Left ventricle myocardium inferior (tissue), 1 donor: ENCODE results near the gene DMRTB1. TPM values are rescaled to one million over a fixed set of nuclear protein-coding genes. Genes with fewer than 3 reads are reported as not detected.

ENCODE experiments used
- DNase-seq: peaks from one replicate; pipeline ENCODE4 v3.0.0-alpha.2; 2020
- H3K27ac ChIP-seq: fragments of 200-600 bp; replicated peaks from 2 replicates; pipeline ENCODE4 v1.8.0; 2021
- H3K27me3 ChIP-seq: fragments of 200-600 bp; 2 replicates; pipeline ENCODE4 v1.8.0; 2021; ENCODE audit warnings: low read depth
- H3K36me3 ChIP-seq: fragments of 200-600 bp; 2 replicates; pipeline ENCODE4 v1.8.0; 2021
- H3K4me1 ChIP-seq: fragments of 200-600 bp; 2 replicates; pipeline ENCODE4 v1.8.0; 2021
- H3K4me3 ChIP-seq: fragments of 200-600 bp; 2 replicates; pipeline ENCODE4 v1.8.0; 2021; ENCODE audit warnings: mild to moderate bottlenecking, moderate library complexity
- H3K9me3 ChIP-seq: fragments of 200-600 bp; replicated peaks from 2 replicates; pipeline ENCODE4 v1.8.0; 2021
- intact Hi-C: fragments of 100-400 bp; cut with micrococcal nuclease; formaldehyde crosslinking; loops from one replicate; pipeline ENCODE4 v1.11.0; 2022
- total RNA-seq: library from RNA; stranded (reverse); fragmentation: NEBNext Ultra II Directional; extraction: Animal tissue kit (Norgen Biotek cat#: 25700); gene quantifications from one replicate; pipeline ENCODE4 v1.2.1, GENCODE V29; 2021
- TF ChIP-seq, protein P1 (sequence below): fragments of 200-600 bp; IDR thresholded peaks from 2 replicates; pipeline ENCODE4 v1.8.0; 2021; ENCODE audit warnings: antibody characterized with exemption, mild to moderate bottlenecking, borderline replicate concordance
- donor health status: DM: no; HTN: yes; CAD: no; lungs with severe emphysema.

The DMRTB1 gene
- total RNA-seq, 1 donor from 2014 or later: not detected

DNA sequence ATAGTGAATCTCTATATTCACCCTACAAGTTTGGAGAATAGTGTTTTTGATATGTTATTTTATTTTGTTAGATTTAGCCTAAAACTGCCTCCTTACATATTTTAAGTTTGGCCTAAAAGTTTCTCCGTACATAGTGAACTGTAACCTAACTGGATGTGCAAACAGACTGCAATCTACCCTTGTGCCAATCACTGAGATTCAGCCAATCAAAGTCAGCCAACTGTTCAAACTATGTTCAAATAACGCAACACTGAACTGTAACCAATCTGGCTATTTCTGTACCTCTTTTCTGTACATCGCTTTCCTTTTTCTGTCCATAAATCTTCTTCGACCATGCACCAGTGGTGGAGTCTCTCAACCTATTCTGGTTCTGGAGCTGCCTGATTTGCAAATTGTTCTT, 11.8 kb upstream of the DMRTB1 start:
- DNase-seq: no peak
- H3K4me3 ChIP-seq: no peak overlapping the region
- TF ChIP-seq, protein P1, sequence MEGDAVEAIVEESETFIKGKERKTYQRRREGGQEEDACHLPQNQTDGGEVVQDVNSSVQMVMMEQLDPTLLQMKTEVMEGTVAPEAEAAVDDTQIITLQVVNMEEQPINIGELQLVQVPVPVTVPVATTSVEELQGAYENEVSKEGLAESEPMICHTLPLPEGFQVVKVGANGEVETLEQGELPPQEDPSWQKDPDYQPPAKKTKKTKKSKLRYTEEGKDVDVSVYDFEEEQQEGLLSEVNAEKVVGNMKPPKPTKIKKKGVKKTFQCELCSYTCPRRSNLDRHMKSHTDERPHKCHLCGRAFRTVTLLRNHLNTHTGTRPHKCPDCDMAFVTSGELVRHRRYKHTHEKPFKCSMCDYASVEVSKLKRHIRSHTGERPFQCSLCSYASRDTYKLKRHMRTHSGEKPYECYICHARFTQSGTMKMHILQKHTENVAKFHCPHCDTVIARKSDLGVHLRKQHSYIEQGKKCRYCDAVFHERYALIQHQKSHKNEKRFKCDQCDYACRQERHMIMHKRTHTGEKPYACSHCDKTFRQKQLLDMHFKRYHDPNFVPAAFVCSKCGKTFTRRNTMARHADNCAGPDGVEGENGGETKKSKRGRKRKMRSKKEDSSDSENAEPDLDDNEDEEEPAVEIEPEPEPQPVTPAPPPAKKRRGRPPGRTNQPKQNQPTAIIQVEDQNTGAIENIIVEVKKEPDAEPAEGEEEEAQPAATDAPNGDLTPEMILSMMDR: no peak
- peaks cover 42% of the 10 kb centered on the region for H3K27me3 ChIP-seq
- no peaks in the 10 kb centered on the region for H3K9me3 ChIP-seq
- no peaks in the 10 kb centered on the region for H3K36me3 ChIP-seq
- no peak overlapping the region for H3K27ac ChIP-seq
- intact Hi-C loops: no loop called here
- H3K4me1 ChIP-seq: no peaks in the 10 kb centered on the region

DNA sequence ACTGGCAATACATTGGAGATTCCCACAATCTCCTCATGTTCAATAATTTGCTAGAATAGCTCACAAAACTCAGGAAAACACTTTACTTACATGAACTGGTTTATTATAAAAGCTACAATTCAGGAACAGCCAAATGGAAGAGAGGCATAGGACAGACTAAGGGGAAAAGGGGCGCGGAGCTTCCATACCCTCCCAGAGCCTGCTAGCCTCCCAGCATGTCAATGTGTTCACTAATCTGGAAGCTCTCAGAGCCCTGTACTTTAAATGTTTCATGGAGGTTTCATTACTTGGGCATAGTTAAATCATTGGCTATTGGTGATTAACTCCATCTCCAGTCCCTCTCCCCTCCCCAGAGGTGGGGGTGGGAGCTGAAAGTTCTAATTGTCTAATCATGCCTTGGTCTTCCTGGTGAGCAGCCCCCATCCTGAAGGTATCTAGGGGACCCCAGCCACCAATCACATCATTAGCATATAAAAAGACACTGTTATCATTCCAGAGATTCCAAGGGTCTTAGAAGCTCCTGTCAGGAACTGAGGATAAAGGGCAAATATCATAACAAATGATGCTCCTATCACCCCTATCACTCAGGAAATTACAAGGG, 10.9 kb upstream of the DMRTB1 start:
- Histone ChIP-seq H3K27me3 (peaks cover 47% of the 10 kb centered on the region), H3K4me1 (no peaks in the 10 kb centered on the region), H3K27ac (no peak overlapping the region), H3K4me3 (no peak overlapping the region), H3K36me3 (no peaks in the 10 kb centered on the region), H3K9me3 (no peaks in the 10 kb centered on the region)
- intact Hi-C loops: no loop called here
- TF ChIP-seq, protein P1: no peak
- DNase-seq: no peak

DNA sequence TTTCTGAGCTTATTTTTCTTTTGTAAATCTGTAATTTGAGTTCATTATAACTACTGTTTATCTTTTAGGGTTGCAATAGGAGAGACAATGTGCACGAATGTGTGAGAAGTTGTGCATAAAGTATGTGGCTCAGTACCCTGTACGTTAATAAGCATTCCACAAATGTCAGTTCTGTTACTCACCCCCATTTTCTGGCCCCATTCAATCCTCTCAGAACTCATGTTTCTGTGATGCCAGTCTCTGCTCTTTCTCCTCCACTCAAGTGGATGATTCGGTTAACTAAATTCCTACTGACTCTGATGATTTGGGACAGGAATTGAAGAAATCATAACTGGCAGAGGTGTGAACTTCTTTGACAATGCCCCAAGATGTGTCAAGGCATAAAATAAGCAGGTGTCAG, 10.2 kb upstream of the DMRTB1 start:
- Histone ChIP-seq H3K27ac (no peak overlapping the region), H3K4me1 (no peaks in the 10 kb centered on the region), H3K4me3 (no peak overlapping the region), H3K27me3 (peaks cover 53% of the 10 kb centered on the region), H3K36me3 (no peaks in the 10 kb centered on the region), H3K9me3 (no peaks in the 10 kb centered on the region)
- TF ChIP-seq, protein P1: no peak
- DNase-seq: no peak
- intact Hi-C loops: no loop called here

DNA sequence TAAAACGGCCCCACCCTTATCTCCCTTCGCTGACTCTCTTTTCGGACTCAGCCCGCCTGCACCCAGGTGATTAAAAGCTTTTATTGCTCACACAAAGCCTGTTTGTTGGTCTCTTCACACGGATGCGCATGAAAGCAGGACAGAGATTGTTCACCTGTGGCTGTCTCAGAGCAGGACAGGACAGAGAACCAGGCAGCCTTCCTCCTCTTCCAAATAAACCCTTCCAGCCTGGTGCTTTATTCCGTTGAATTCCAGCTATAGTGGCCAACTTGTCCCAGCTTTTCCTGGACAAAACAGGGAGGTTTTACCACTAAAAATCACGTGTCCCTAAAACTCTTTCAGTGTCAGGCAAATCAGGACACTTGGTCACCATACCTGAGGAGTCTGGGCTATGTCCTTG, 9.5 kb upstream of the DMRTB1 start:
- peaks cover 60% of the 10 kb centered on the region for H3K27me3 ChIP-seq
- H3K27ac ChIP-seq: no peak overlapping the region
- no peaks in the 10 kb centered on the region for H3K4me1 ChIP-seq
- TF ChIP-seq, protein P1: no peak
- H3K9me3 ChIP-seq: no peaks in the 10 kb centered on the region
- H3K4me3 ChIP-seq: no peak overlapping the region
- H3K36me3 ChIP-seq: no peaks in the 10 kb centered on the region
- intact Hi-C loops: no loop called here
- DNase-seq: no peak

DNA sequence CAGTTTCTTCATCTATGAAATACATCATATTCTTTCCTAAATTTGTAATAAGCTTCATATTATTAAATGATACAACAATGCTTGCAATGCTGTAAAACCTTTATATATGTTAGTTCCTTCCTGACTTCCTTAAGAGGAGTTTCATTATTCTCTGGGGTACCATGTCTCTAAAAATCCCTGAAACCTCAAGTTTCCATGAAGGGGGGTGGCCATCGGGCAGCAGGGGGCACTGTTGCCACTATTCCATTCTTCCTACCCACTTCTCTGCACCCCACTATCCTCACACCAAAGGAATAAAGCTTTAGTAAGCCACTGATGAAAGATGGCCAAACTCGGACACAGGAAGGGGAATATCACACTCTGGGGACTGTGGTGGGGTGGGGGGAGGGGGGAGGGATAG, 9.0 kb upstream of the DMRTB1 start:
- TF ChIP-seq, protein P1: peak; percentile 31
- no peak overlapping the region for H3K4me3 ChIP-seq
- H3K27me3 ChIP-seq: peaks cover 65% of the 10 kb centered on the region
- no peak overlapping the region for H3K27ac ChIP-seq
- intact Hi-C loops: no loop called here
- no peaks in the 10 kb centered on the region for H3K9me3 ChIP-seq
- no peaks in the 10 kb centered on the region for H3K4me1 ChIP-seq
- no peak for DNase-seq
- no peaks in the 10 kb centered on the region for H3K36me3 ChIP-seq

DNA sequence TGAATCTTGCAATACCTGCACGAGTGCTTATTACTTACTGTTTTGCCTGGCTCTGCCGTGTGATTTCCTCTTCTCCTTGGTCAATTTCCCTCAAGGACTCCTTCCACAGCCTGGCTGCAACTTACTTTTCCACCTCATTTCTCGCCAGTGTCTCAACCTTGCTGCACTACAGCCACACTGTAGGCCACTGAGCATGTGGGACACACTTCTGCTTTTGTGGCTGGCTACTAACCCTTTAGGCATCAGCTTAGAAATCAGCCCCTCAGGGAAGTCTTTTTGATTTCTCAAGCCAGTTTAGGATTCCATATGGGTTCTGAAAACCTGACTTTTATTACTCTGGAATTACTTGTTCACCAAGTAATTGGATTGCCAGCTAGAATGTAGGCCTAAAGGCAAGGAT, 5.2 kb upstream of the DMRTB1 start:
- DNase-seq: no peak
- Histone ChIP-seq H3K36me3 (no peaks in the 10 kb centered on the region), H3K27ac (no peak overlapping the region), H3K4me3 (no peak overlapping the region), H3K27me3 (peaks cover 80% of the 10 kb centered on the region), H3K4me1 (no peaks in the 10 kb centered on the region), H3K9me3 (no peaks in the 10 kb centered on the region)
- intact Hi-C loops: no loop called here
- TF ChIP-seq, protein P1: no peak
